Body of pancreas (tissue), 4 donors: Measurements from ENCODE around the gene RDH5.

Experiments
- CTCF ChIP-seq, 7 experiments: fragments of 450-650 bp in 4 of 7; fragments of 200-600 bp in 3 of 7; sonication (generic) in 3 of 7; IDR thresholded peaks; one replicate each; pipeline ENCODE4 v1.5.1; 2016 to 2019; ENCODE audit warnings: antibody characterized with exemption in 7 of 7
- POLR2A ChIP-seq, 3 donors: fragments of 450-650 bp; IDR thresholded peaks; one replicate each; pipeline ENCODE4 v1.6.1; 2016; ENCODE audit warnings: antibody characterized with exemption in 3 of 3, mild to moderate bottlenecking in 2 of 3

GRCh38 chr12:55741931-55742680 lies 21.9 kb downstream of the RDH5 start:
- TF ChIP-seq CTCF (IDR thresholded peaks at IDR 0.05) (no peak), POLR2A (IDR thresholded peaks at IDR 0.05) (no peak)
